ENCODE data around the gene RYR1.

DNA sequence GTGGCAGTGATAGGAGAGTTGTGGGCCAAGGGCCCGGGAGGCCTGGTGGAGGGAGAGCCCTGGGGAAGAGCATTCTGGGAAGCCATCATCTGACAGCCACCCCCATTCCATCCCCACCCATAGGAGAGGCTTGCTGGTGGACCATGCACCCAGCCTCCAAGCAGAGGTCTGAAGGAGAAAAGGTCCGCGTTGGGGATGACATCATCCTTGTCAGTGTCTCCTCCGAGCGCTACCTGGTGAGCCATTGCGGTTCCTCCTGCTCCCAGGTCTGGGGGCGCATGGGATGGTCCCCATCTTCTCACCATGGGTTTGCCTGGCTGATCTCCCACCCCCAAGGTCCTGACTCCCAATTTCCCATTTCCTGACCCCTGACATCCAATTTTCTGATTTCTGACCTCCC, 10.5 kb downstream of the RYR1 start:
- TF ChIP-seq, protein P1, sequence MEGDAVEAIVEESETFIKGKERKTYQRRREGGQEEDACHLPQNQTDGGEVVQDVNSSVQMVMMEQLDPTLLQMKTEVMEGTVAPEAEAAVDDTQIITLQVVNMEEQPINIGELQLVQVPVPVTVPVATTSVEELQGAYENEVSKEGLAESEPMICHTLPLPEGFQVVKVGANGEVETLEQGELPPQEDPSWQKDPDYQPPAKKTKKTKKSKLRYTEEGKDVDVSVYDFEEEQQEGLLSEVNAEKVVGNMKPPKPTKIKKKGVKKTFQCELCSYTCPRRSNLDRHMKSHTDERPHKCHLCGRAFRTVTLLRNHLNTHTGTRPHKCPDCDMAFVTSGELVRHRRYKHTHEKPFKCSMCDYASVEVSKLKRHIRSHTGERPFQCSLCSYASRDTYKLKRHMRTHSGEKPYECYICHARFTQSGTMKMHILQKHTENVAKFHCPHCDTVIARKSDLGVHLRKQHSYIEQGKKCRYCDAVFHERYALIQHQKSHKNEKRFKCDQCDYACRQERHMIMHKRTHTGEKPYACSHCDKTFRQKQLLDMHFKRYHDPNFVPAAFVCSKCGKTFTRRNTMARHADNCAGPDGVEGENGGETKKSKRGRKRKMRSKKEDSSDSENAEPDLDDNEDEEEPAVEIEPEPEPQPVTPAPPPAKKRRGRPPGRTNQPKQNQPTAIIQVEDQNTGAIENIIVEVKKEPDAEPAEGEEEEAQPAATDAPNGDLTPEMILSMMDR (CRISPR knock-in tag; IDR thresholded peaks at IDR 0.05), result no peak
- TF ChIP-seq HOXA7 (CRISPR knock-in tag; IDR thresholded peaks at IDR 0.05) (no peak), SETDB1 (CRISPR knock-in tag; IDR thresholded peaks at IDR 0.05; ENCODE audit: borderline replicate concordance) (no peak)
